NCI-H526 (cell line): ENCODE data around the gene ENKUR.
A peak's percentile ranks its signal among the peaks of the same experiment; 100 is the strongest.
"Not testable (repeated sequence)": the region's sequence is repeated elsewhere in the genome, so short reads cannot be mapped to it uniquely, and the experiment has no call there.

Experiments
- DNase-seq, 2 experiments: peaks; one replicate each; lab custom pipeline; 2025; lab: John Stamatoyannopoulos, UW

The ENKUR gene

GRCh38 chr10:25023278-25023677 is 7.3 kb upstream of the ENKUR start:
- no peak for DNase-seq

- no peak for DNase-seq
Measured at GRCh38 chr10:25018703-25019102, 2.7 kb upstream of the ENKUR start.

GRCh38 chr10:25017661-25018060 is 1.7 kb upstream of the ENKUR start:
- DNase-seq, result no peak

GRCh38 chr10:25017154-25017590 is 1.2 kb upstream of the ENKUR start:
- DNase-seq, result peak in 1 of 2 experiments; percentile 41

- DNase-seq, result peak; percentile 97 to 98
Measured at GRCh38 chr10:25016376-25017153, 607 bp upstream of the ENKUR start, which contains the start of gene THNSL1. Gene THNSL1 (plus strand): TSS chr10:25016612. CDS start chr10:25023224, 6,612 bp downstream.

- no peak for DNase-seq
Measured at GRCh38 chr10:25014579-25014978, 1.4 kb downstream of the ENKUR start.

- DNase-seq, result not testable (repeated sequence)
Measured at GRCh38 chr10:25011591-25011990, 4.4 kb downstream of the ENKUR start.

- no peak for DNase-seq
Measured at GRCh38 chr10:24998044-24998443, 17.9 kb downstream of the ENKUR start.

- DNase-seq, result no peak
Measured at GRCh38 chr10:24995072-24995471, 20.9 kb downstream of the ENKUR start.

GRCh38 chr10:24993237-24993958 is 22.6 kb downstream of the ENKUR start:
- DNase-seq, result no peak

GRCh38 chr10:24992512-24993133 is 23.3 kb downstream of the ENKUR start:
- DNase-seq, result no peak

GRCh38 chr10:24991298-24991697 is 24.7 kb downstream of the ENKUR start:
- DNase-seq, result no peak

GRCh38 chr10:24989867-24990266 is 26.1 kb downstream of the ENKUR start:
- no peak for DNase-seq

GRCh38 chr10:24988831-24989640 is 26.9 kb downstream of the ENKUR start:
- DNase-seq, result no peak

GRCh38 chr10:24984906-24985305 is 31.1 kb downstream of the ENKUR start:
- DNase-seq, result no peak

- DNase-seq, result no peak
Measured at GRCh38 chr10:24983946-24984345, 32.0 kb downstream of the ENKUR start.

GRCh38 chr10:24983130-24983529 is 32.8 kb downstream of the ENKUR start:
- DNase-seq, result no peak

- DNase-seq, result no peak
Measured at GRCh38 chr10:24982319-24983112, 33.4 kb downstream of the ENKUR start.

GRCh38 chr10:24981161-24981710 is 34.7 kb downstream of the ENKUR start:
- no peak for DNase-seq

GRCh38 chr10:24979685-24980084 is 36.3 kb downstream of the ENKUR start:
- no peak for DNase-seq

- no peak for DNase-seq
Measured at GRCh38 chr10:24974976-24975375, 41.0 kb downstream of the ENKUR start.
